CD4-positive, CD25-positive, alpha-beta regulatory T cell (primary cell): ENCODE data around the gene GABRG3. TPM values are rescaled to one million over a fixed set of nuclear protein-coding genes. Genes with fewer than 3 reads are reported as not detected.

Experiments
- ATAC-seq, 2 donors: fragments of 150-1000 bp; cut with Tn5 transposase; one replicate each; pipeline ENCODE4 v1.10.0; 2021; ENCODE audit warnings: low read depth in 2 of 2, moderate number of reproducible peaks in 2 of 2, moderate library complexity in 1 of 2
- DNase-seq, 3 donors: peaks; one replicate each; pipeline versions ENCODE4 v3.0.0 to v3.0.0-alpha.2; 2012 to 2022; ENCODE audit warnings: mixed read lengths in 1 of 3
- H3K27ac ChIP-seq: one replicate; pipeline ENCODE4 v1.7.0; 2013; ENCODE audit warnings: mild to moderate bottlenecking, low read length; ENCODE audit not compliant: insufficient read depth, poor library complexity, severe bottlenecking
- H3K27me3 ChIP-seq: one replicate; pipeline ENCODE4 v1.7.0; 2013; ENCODE audit warnings: low read length; ENCODE audit not compliant: control insufficient read depth, insufficient read depth
- H3K36me3 ChIP-seq: one replicate; pipeline ENCODE4 v1.7.0; 2013; ENCODE audit warnings: mild to moderate bottlenecking, low read length, moderate library complexity; ENCODE audit not compliant: control insufficient read depth, insufficient read depth
- H3K4me1 ChIP-seq: 2 replicates; pipeline ENCODE4 v1.7.0; 2013; ENCODE audit warnings: mild to moderate bottlenecking, low read length; ENCODE audit not compliant: insufficient read depth, control insufficient read depth, poor library complexity, severe bottlenecking
- H3K4me3 ChIP-seq: one replicate; pipeline ENCODE4 v1.7.0; 2013; ENCODE audit warnings: low read depth, mild to moderate bottlenecking, low read length, moderate library complexity
- H3K9me3 ChIP-seq, 2 experiments: 1 replicate in 1 of 2; 2 replicates in 1 of 2; pipeline ENCODE4 v1.7.0; 2013; ENCODE audit warnings: low read length in 2 of 2, mild to moderate bottlenecking in 1 of 2, moderate library complexity in 1 of 2; ENCODE audit not compliant: control insufficient read depth in 2 of 2
- H3K27ac Mint-ChIP-seq, 3 donors: one replicate each; pipeline ENCODE4 v1.8.0; 2020 to 2022; ENCODE audit warnings: mild to moderate bottlenecking in 3 of 3, mixed read lengths in 3 of 3, moderate library complexity in 2 of 3
- H3K27me3 Mint-ChIP-seq: one replicate; pipeline ENCODE4 v1.8.0; 2022; ENCODE audit warnings: mild to moderate bottlenecking, mixed read lengths
- H3K36me3 Mint-ChIP-seq: one replicate; pipeline ENCODE4 v1.8.0; 2020; ENCODE audit warnings: mixed read lengths
- H3K4me1 Mint-ChIP-seq, 4 donors: one replicate each; pipeline ENCODE4 v1.8.0; 2020 to 2022; ENCODE audit warnings: mixed read lengths in 4 of 4, mild to moderate bottlenecking in 1 of 4
- H3K4me3 Mint-ChIP-seq, 4 donors: one replicate each; pipeline ENCODE4 v1.8.0; 2020 to 2022; ENCODE audit warnings: mild to moderate bottlenecking in 4 of 4, mixed read lengths in 4 of 4, moderate library complexity in 3 of 4
- H3K9me3 Mint-ChIP-seq, 7 donors: one replicate each; pipeline ENCODE4 v1.8.0; 2020 to 2022; ENCODE audit warnings: mixed read lengths in 7 of 7, mild to moderate bottlenecking in 3 of 7, moderate library complexity in 2 of 7
- polyA plus RNA-seq, 4 donors: library from polyadenylated mRNA; unstranded; fragments of 300-500 nt; fragmentation: Illumina TruSeq; gene quantifications; one replicate each; pipeline ENCODE4 v1.2.3, GENCODE V29; 2021
- total RNA-seq: library from RNA; stranded (reverse); gene quantifications from one replicate; pipeline ENCODE4 v1.2.3, GENCODE V29; 2022

Gene GABRG3
- total and polyA plus RNA-seq, 5 donors from 2014 or later, result not detected

- H3K36me3 Mint-ChIP-seq, result no peaks in the 10 kb centered on the region
- no peak overlapping the region for H3K4me3 Mint-ChIP-seq
- Histone ChIP-seq H3K9me3 (peaks cover 0 to 3% of the 10 kb centered on the region in 2 experiments), H3K36me3 (no peaks in the 10 kb centered on the region), H3K27ac (no peak overlapping the region), H3K4me3 (no peak overlapping the region), H3K4me1 (no peaks in the 10 kb centered on the region), H3K27me3 (no peaks in the 10 kb centered on the region)
- DNase-seq, result no peak
- no peaks in the 10 kb centered on the region for H3K27me3 Mint-ChIP-seq
- H3K27ac Mint-ChIP-seq, result no peak overlapping the region
- H3K9me3 Mint-ChIP-seq, result peaks cover 3 to 11% (median 8%) of the 10 kb centered on the region in 7 donors
- no peak for ATAC-seq
- H3K4me1 Mint-ChIP-seq, result no peaks in the 10 kb centered on the region
Observed at GRCh38 chr15:27426805-27427204, 455.8 kb downstream of the GABRG3 start.

- peaks cover 3 to 13% (median 8%) of the 10 kb centered on the region in 7 donors for H3K9me3 Mint-ChIP-seq
- no peak overlapping the region for H3K4me3 Mint-ChIP-seq
- ATAC-seq (no peak), DNase-seq (no peak)
- no peak overlapping the region for H3K4me3 ChIP-seq
- H3K4me1 ChIP-seq, result no peaks in the 10 kb centered on the region
- H3K27ac Mint-ChIP-seq, result no peak overlapping the region
- H3K4me1 Mint-ChIP-seq, result no peaks in the 10 kb centered on the region
- H3K36me3 ChIP-seq, result no peaks in the 10 kb centered on the region
- no peaks in the 10 kb centered on the region for H3K27me3 ChIP-seq
- H3K27me3 Mint-ChIP-seq, result no peaks in the 10 kb centered on the region
- peaks cover 0 to 3% of the 10 kb centered on the region in 2 experiments for H3K9me3 ChIP-seq
- no peak overlapping the region for H3K27ac ChIP-seq
- H3K36me3 Mint-ChIP-seq, result no peaks in the 10 kb centered on the region
Observed at GRCh38 chr15:27427276-27427675, 456.3 kb downstream of the GABRG3 start.

GRCh38 chr15:27428151-27428550 lies 457.2 kb downstream of the GABRG3 start:
- no peaks in the 10 kb centered on the region for H3K36me3 ChIP-seq

GRCh38 chr15:27429577-27429976 lies 458.6 kb downstream of the GABRG3 start:
- H3K4me3 Mint-ChIP-seq, result no peak overlapping the region
- Histone ChIP-seq H3K4me3 (no peak overlapping the region), H3K27me3 (no peaks in the 10 kb centered on the region), H3K36me3 (no peaks in the 10 kb centered on the region), H3K27ac (no peak overlapping the region), H3K9me3 (peaks cover 0 to 3% of the 10 kb centered on the region in 2 experiments), H3K4me1 (no peaks in the 10 kb centered on the region)
- peaks cover 3 to 22% (median 11%) of the 10 kb centered on the region in 7 donors for H3K9me3 Mint-ChIP-seq
- no peak for DNase-seq
- H3K36me3 Mint-ChIP-seq, result no peaks in the 10 kb centered on the region
- H3K4me1 Mint-ChIP-seq, result no peaks in the 10 kb centered on the region
- H3K27me3 Mint-ChIP-seq, result no peaks in the 10 kb centered on the region
- no peak for ATAC-seq
- H3K27ac Mint-ChIP-seq, result no peak overlapping the region

More at GRCh38 chr15:27428151-27428550, 457.2 kb downstream of the GABRG3 start:
- no peaks in the 10 kb centered on the region for H3K36me3 Mint-ChIP-seq
- no peaks in the 10 kb centered on the region for H3K4me1 ChIP-seq
- no peak overlapping the region for H3K4me3 Mint-ChIP-seq
- H3K4me3 ChIP-seq, result no peak overlapping the region
- DNase-seq (no peak), ATAC-seq (no peak)
- H3K27me3 Mint-ChIP-seq, result no peaks in the 10 kb centered on the region
- H3K27ac ChIP-seq, result no peak overlapping the region
- H3K27ac Mint-ChIP-seq, result no peak overlapping the region
- H3K9me3 ChIP-seq, result peaks cover 0 to 3% of the 10 kb centered on the region in 2 experiments
- peaks cover 3 to 16% (median 11%) of the 10 kb centered on the region in 7 donors for H3K9me3 Mint-ChIP-seq
- H3K27me3 ChIP-seq, result no peaks in the 10 kb centered on the region
- H3K4me1 Mint-ChIP-seq, result no peaks in the 10 kb centered on the region

GRCh38 chr15:27433604-27434003 lies 462.6 kb downstream of the GABRG3 start:
- no peak overlapping the region for H3K27ac ChIP-seq
- Mint-ChIP-seq H3K4me3 (no peak overlapping the region), H3K9me3 (peaks cover 4 to 36% (median 10%) of the 10 kb centered on the region in 7 donors), H3K36me3 (no peaks in the 10 kb centered on the region), H3K27ac (no peak overlapping the region), H3K27me3 (no peaks in the 10 kb centered on the region), H3K4me1 (no peaks in the 10 kb centered on the region)
- ATAC-seq (no peak), DNase-seq (no peak)
- H3K9me3 ChIP-seq, result peaks cover 0 to 7% of the 10 kb centered on the region in 2 experiments
- H3K4me3 ChIP-seq, result no peak overlapping the region
- H3K36me3 ChIP-seq, result no peaks in the 10 kb centered on the region
- H3K27me3 ChIP-seq, result no peaks in the 10 kb centered on the region
- no peaks in the 10 kb centered on the region for H3K4me1 ChIP-seq

- Histone ChIP-seq H3K9me3 (peaks cover 2 to 9% of the 10 kb centered on the region in 2 experiments), H3K36me3 (no peaks in the 10 kb centered on the region), H3K27ac (no peak overlapping the region), H3K27me3 (no peaks in the 10 kb centered on the region), H3K4me3 (no peak overlapping the region), H3K4me1 (no peaks in the 10 kb centered on the region)
- Mint-ChIP-seq H3K9me3 (peaks cover 0 to 28% (median 7%) of the 10 kb centered on the region in 7 donors), H3K27ac (no peak overlapping the region), H3K4me3 (no peak overlapping the region), H3K36me3 (no peaks in the 10 kb centered on the region), H3K4me1 (no peaks in the 10 kb centered on the region), H3K27me3 (no peaks in the 10 kb centered on the region)
- ATAC-seq (no peak), DNase-seq (no peak)
Observed at GRCh38 chr15:27438403-27439375, 467.7 kb downstream of the GABRG3 start.

GRCh38 chr15:27441120-27441519 lies 470.1 kb downstream of the GABRG3 start:
- Mint-ChIP-seq H3K4me3 (no peak overlapping the region), H3K4me1 (no peaks in the 10 kb centered on the region), H3K36me3 (no peaks in the 10 kb centered on the region), H3K27ac (no peak overlapping the region), H3K9me3 (peaks cover 0 to 26% (median 4%) of the 10 kb centered on the region in 7 donors), H3K27me3 (no peaks in the 10 kb centered on the region)
- no peak overlapping the region for H3K4me3 ChIP-seq
- H3K27ac ChIP-seq, result no peak overlapping the region
- no peaks in the 10 kb centered on the region for H3K27me3 ChIP-seq
- DNase-seq (no peak), ATAC-seq (no peak)
- no peaks in the 10 kb centered on the region for H3K36me3 ChIP-seq
- H3K4me1 ChIP-seq, result no peaks in the 10 kb centered on the region
- peaks cover 2 to 4% of the 10 kb centered on the region in 2 experiments for H3K9me3 ChIP-seq
